Gastroesophageal sphincter (tissue), 4 donors: ENCODE results near the gene SENP5. TPM values are rescaled to one million over a fixed set of nuclear protein-coding genes. Genes with fewer than 3 reads are reported as not detected.
"Not testable (repeated sequence)": the region's sequence is repeated elsewhere in the genome, so short reads cannot be mapped to it uniquely, and the experiment has no call there.

Experiments used
- ATAC-seq: fragments of 150-250 bp; one replicate; pipeline ENCODE4 v1.9.1; 2016; ENCODE audit warnings: mild to moderate bottlenecking, moderate library complexity
- H3K27ac ChIP-seq, 4 donors: fragments of 200-600 bp; sonication (generic) in 3 of 4; 1 replicate in 3 of 4; 2 replicates in 1 of 4; pipeline ENCODE4 v1.5.1; 2016 to 2019
- H3K27me3 ChIP-seq: fragments of 200-600 bp; sonication (generic); one replicate; pipeline ENCODE4 v1.5.1; 2019
- H3K36me3 ChIP-seq, 2 donors: fragments of 200-600 bp; sonication (generic); one replicate each; pipeline ENCODE4 v1.5.1; 2019; ENCODE audit warnings: control low read depth in 1 of 2
- H3K4me1 ChIP-seq, 3 donors: fragments of 200-600 bp; sonication (generic); 1 replicate in 2 of 3; 2 replicates in 1 of 3; pipeline ENCODE4 v1.5.1; 2016 to 2019; ENCODE audit warnings: control low read depth in 2 of 3
- H3K4me3 ChIP-seq, 2 donors: fragments of 200-600 bp; sonication (generic); one replicate each; pipeline ENCODE4 v1.5.1; 2019; ENCODE audit warnings: mild to moderate bottlenecking in 1 of 2, moderate library complexity in 1 of 2
- H3K9me3 ChIP-seq, 3 donors: fragments of 200-600 bp; sonication (generic); one replicate each; pipeline ENCODE4 v1.5.1; 2017 to 2019; ENCODE audit warnings: control low read depth in 2 of 3
- EP300 ChIP-seq: sonication (generic); formaldehyde crosslinking; IDR thresholded peaks from one replicate; pipeline ENCODE4 v1.6.1; 2017; ENCODE audit warnings: antibody characterized with exemption, mild to moderate bottlenecking
- POLR2A ChIP-seq, 2 donors: fragments of 450-650 bp; IDR thresholded peaks; one replicate each; pipeline ENCODE4 v1.6.1; 2017; ENCODE audit warnings: antibody characterized with exemption in 2 of 2, mild to moderate bottlenecking in 2 of 2, moderate library complexity in 1 of 2
- POLR2AphosphoS5 ChIP-seq: sonication (generic); formaldehyde crosslinking; IDR thresholded peaks from one replicate; pipeline ENCODE4 v1.6.1; 2017; ENCODE audit warnings: antibody characterized with exemption
- WGBS, 2 donors: methylation state at CpG; one replicate each; pipeline ENCODE4 v1.1.5; 2018; ENCODE audit warnings: low coverage in 1 of 2; 5-methylcytosine and 5-hydroxymethylcytosine counted together
- total RNA-seq, 4 donors: library from RNA; depleted of rRNA; stranded (reverse); fragments of >200 nt; gene quantifications; one replicate each; pipeline ENCODE4 v1.1.0, GENCODE V29; 2016
- TF ChIP-seq, protein P1 (sequence below), 4 experiments: fragments of 200-600 bp in 2 of 4; fragments of 450-650 bp in 2 of 4; sonication (generic) in 1 of 4; IDR thresholded peaks; one replicate each; pipeline ENCODE4 v1.5.1; 2017 to 2019; ENCODE audit warnings: antibody characterized with exemption in 4 of 4, mild to moderate bottlenecking in 2 of 4, moderate library complexity in 2 of 4

SENP5 gene
- total RNA-seq, 4 donors from 2014 or later = 47.0 to 79.5 (median 52.0) TPM

DNA sequence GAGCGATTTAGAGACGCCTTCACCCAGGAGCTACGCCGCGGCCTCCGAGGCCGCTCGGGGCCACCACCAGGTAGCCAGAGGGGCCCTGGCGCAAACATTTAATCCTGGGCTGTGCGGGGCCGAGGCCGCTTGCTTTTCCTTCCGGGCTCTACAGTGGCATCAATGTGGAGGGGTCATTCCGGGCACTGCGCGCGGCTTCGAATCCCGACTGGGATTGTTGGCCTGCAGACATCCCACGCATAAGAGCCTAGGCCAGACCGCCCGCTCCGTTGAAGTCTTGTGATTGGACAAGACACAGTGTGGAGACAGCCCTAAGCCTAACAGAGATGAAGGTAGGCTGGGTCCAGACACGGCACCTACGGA is 75.2 kb downstream of the SENP5 start:
- ATAC-seq = peak; percentile 0
- Histone ChIP-seq H3K9me3 (no peaks in the 10 kb centered on the region), H3K4me1 (peaks cover 0 to 40% (median 15%) of the 10 kb centered on the region in 3 donors), H3K4me3 (peak overlapping the region; percentile 83 to 86), H3K27ac (peak overlapping the region; percentile 64 to 96 (median 96)), H3K36me3 (peaks cover 0 to 39% of the 10 kb centered on the region in 2 donors), H3K27me3 (no peaks in the 10 kb centered on the region)
- TF ChIP-seq, protein P1, sequence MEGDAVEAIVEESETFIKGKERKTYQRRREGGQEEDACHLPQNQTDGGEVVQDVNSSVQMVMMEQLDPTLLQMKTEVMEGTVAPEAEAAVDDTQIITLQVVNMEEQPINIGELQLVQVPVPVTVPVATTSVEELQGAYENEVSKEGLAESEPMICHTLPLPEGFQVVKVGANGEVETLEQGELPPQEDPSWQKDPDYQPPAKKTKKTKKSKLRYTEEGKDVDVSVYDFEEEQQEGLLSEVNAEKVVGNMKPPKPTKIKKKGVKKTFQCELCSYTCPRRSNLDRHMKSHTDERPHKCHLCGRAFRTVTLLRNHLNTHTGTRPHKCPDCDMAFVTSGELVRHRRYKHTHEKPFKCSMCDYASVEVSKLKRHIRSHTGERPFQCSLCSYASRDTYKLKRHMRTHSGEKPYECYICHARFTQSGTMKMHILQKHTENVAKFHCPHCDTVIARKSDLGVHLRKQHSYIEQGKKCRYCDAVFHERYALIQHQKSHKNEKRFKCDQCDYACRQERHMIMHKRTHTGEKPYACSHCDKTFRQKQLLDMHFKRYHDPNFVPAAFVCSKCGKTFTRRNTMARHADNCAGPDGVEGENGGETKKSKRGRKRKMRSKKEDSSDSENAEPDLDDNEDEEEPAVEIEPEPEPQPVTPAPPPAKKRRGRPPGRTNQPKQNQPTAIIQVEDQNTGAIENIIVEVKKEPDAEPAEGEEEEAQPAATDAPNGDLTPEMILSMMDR (IDR thresholded peaks at IDR 0.05) = no peak
- TF ChIP-seq POLR2AphosphoS5 = no peak
- no peak for TF ChIP-seq POLR2A (IDR thresholded peaks at IDR 0.05)
- TF ChIP-seq EP300 = no peak
- 0% methylated on average over 2 of the region's 25 CpGs; no CpG with 5 or more reads in 1 of the 2 donors for WGBS, 2 donors

DNA sequence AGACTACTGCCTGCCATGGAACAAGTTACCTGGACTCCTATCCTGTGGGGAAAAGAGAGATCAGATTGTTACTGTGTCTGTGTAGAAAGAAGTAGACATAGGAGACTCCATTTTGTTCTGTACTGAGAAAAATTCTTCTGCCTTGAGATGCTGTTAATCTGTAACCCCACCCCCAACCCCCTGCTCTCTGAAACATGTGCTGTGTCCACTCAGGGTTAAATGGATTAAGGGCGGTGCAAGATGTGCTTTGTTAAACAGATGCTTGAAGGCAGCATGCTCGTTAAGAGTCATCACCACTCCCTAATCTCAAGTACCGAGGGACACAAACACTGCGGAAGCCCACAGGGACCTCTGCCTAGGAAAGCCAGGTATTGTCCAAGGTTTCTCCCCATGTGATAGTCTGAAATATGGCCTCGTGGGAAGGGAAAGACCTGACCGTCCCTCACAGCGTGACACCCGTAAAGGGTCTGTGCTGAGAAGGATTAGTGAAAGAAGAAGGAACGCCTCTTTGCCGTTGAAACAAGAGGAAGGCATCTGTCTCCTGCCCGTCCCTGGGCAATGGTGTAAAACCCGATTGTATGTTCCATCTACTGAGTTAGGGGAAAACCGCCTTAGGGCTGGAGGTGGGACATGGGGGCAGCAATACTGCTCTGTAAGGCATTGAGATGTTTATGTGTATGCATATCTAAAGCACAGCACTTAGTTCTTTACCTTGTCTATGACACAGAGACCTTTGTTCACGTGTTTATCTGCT is 76.5 kb downstream of the SENP5 start:
- H3K27ac ChIP-seq, H3K9me3 ChIP-seq, ATAC-seq, H3K27me3 ChIP-seq, H3K4me3 ChIP-seq: not testable (repeated sequence)
- Histone ChIP-seq H3K36me3 (peaks cover 0 to 26% of the 10 kb centered on the region in 2 donors), H3K4me1 (peaks cover 0 to 40% (median 15%) of the 10 kb centered on the region in 3 donors)
- 77 to 80% methylated on average over 1 to 11 of the region's 14 CpGs for WGBS, 2 donors

DNA sequence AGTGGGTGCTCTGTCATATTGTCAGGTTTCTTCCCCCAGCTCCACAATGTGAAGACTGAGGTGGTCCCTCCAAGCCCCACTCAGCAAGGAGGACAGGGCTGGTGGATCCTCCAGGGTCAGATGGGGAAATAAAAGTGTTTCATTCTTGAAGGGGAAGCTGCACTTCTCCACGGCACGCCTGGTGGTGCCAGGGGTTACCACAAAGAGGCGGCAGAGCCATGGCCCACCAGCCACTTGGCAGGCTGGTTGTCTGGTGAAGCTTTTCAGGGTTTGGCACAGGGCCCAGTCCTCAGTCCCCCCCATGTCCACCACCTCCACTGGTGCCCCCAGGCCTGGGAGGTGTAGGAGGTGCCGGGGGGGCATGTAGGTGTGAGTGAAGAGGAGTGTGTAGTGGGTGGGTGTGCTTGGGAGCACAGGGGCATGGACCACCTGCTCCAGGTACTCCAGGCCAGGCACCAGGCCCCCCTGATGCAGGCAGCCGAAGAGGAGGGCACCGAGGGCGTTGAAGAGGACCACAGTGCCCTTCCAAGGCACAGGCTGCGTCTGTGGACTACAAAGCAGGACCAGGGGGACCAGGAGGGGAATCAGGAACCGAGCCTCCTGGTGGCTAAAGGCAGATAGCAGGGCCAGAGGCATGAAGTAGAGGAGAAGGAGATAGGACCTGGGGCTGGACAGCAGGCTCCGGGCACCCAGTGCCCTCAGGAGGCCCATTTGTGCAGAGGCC is 79.6 kb downstream of the SENP5 start:
- ATAC-seq = no peak
- 50 to 100% methylated on average over 1 of the region's 10 CpGs for WGBS, 2 donors
- Histone ChIP-seq H3K36me3 (peaks cover 0 to 42% of the 10 kb centered on the region in 2 donors), H3K9me3 (no peaks in the 10 kb centered on the region), H3K27me3 (no peaks in the 10 kb centered on the region), H3K4me1 (peaks cover 0 to 21% (median 8%) of the 10 kb centered on the region in 3 donors), H3K4me3 (no peak overlapping the region), H3K27ac (no peak overlapping the region)
- TF ChIP-seq, protein P1 (IDR thresholded peaks at IDR 0.05) = no peak
- TF ChIP-seq EP300 (no peak), POLR2AphosphoS5 (no peak), POLR2A (IDR thresholded peaks at IDR 0.05) (no peak)

DNA sequence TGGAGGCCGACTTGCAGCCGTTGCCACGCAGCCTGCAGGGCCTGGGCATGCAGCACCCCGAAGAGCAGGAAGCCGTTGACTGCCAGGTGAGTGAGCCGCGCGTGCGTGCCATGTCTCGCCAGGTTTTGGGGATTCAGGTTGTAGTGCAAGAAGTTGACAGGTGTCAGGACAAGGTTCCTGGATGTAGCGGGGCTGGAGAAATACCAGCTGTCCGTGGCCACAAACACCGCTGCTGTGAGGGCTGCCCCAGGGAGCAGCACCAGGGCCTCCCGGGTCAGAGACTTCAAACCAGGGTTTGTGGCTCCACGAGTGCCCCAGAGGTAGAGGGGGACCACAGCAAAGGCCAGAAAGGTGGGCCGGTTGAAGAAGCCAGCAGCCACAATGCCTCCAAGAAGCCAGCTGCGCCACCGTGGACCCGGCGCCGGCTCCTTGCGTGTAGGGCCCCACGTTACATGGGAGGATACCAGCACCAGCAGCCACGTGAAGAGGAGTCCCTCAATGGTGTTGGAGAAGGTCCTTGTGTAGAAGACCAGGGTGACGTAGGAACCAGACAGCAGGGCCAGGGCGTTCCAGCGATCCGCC is 80.2 kb downstream of the SENP5 start:
- H3K27me3 ChIP-seq = no peaks in the 10 kb centered on the region
- ATAC-seq = no peak
- H3K27ac ChIP-seq = no peak overlapping the region
- TF ChIP-seq EP300 (no peak), POLR2AphosphoS5 (no peak), POLR2A (IDR thresholded peaks at IDR 0.05) (no peak)
- TF ChIP-seq, protein P1 (IDR thresholded peaks at IDR 0.05) = no peak
- H3K36me3 ChIP-seq = peaks cover 0 to 42% of the 10 kb centered on the region in 2 donors
- no peaks in the 10 kb centered on the region for H3K9me3 ChIP-seq
- 88% methylated on average over 3 of the region's 28 CpGs; no CpG with 5 or more reads in 1 of the 2 donors for WGBS, 2 donors
- peaks cover 0 to 21% (median 8%) of the 10 kb centered on the region in 3 donors for H3K4me1 ChIP-seq
- no peak overlapping the region for H3K4me3 ChIP-seq

DNA sequence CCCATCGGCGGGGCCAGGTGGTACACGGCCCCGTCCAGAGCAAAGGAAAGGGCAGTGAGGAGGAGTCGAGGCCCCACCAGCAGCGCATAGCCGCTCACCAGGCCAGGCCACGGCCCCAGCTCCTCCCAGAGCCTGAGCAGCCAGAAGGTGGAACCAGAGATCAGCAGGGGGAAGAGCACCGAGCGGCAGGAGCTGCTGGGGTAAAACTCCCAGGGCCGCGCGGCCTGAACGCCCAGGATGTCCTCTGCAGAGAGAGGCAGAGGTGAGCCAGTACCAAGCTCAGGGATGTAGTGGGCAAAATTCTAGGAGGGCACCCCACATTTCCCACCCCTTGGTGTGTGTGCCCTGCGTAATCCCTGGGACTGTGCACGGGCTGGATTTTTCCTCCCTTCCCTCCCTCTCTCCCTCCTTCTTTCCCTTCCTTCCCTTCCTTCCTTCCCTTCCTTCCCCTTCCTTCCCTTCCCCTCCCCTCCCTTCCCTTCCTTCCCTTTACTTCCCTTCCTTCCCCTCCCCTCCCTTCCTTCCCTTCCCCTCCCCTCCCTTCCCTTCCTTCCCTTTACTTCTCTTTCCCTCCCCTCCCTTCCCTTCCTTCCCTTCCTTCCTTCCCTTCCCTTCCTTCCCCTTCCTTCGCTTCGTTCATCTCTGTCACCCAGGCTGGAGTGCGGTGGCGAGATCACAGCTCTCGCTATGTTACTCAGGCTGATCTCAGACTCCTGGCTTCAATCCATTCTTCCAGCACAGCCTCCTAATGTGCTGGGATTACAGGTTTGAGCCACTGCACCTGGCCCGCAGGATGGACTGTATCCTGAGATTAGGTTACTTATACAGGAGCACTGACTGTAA is 80.9 kb downstream of the SENP5 start:
- H3K4me1 ChIP-seq = peaks cover 0 to 14% (median 2%) of the 10 kb centered on the region in 3 donors
- no peaks in the 10 kb centered on the region for H3K9me3 ChIP-seq
- no peak overlapping the region for H3K4me3 ChIP-seq
- H3K27ac ChIP-seq = no peak overlapping the region
- TF ChIP-seq POLR2A (IDR thresholded peaks at IDR 0.05) = no peak
- TF ChIP-seq, protein P1 (IDR thresholded peaks at IDR 0.05) = peak in 1 of 4 experiments; percentile 17
- WGBS, 2 donors = 18 to 30% methylated on average over 5 of the region's 22 CpGs
- H3K27me3 ChIP-seq = no peaks in the 10 kb centered on the region
- no peak for ATAC-seq
- peaks cover 0 to 42% of the 10 kb centered on the region in 2 donors for H3K36me3 ChIP-seq
